ENCODE results near the gene DHX29.

DNA sequence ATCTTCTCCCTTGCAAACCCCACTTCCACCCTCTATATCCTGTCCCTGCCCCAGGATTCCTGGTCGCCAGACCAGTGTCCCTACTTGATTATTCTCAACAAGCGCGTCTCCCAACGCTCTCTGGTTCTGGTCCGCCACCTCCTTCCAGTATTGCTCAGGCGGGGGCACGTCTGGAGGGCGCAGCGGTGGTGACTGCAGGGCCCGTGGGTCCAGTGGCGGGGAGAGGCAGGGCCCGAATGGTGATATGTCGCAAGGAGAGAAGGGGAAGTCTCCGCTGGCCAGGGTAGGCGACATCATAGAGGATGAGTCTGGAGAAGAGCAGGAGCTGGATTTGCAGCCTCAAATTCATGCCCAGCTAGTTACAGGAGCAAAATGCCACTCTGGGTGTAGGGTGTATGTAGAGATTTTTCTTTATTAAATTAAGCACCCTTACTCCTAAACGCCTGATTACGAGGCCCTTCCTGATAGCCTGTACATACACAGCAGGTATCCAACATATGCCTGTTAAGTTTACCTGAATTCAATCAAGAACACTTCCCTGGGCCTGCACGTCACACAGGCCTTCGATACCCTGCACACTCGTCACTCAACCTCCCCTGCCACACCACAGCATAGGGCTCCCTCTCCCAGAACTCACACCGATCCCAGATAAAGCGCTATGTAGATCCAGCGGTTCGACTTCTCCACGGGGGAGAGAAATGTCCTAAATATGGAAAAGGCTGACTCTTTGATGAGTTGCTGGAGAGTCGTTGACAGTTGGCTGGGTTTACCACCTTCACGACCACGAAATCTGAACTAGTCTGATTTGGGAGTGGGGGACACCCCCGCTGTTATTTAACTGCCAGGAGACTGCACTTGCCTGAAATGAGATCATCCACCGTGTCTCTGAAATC, 85.2 kb downstream of the DHX29 start:
- TF ChIP-seq, protein P1, sequence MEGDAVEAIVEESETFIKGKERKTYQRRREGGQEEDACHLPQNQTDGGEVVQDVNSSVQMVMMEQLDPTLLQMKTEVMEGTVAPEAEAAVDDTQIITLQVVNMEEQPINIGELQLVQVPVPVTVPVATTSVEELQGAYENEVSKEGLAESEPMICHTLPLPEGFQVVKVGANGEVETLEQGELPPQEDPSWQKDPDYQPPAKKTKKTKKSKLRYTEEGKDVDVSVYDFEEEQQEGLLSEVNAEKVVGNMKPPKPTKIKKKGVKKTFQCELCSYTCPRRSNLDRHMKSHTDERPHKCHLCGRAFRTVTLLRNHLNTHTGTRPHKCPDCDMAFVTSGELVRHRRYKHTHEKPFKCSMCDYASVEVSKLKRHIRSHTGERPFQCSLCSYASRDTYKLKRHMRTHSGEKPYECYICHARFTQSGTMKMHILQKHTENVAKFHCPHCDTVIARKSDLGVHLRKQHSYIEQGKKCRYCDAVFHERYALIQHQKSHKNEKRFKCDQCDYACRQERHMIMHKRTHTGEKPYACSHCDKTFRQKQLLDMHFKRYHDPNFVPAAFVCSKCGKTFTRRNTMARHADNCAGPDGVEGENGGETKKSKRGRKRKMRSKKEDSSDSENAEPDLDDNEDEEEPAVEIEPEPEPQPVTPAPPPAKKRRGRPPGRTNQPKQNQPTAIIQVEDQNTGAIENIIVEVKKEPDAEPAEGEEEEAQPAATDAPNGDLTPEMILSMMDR (IDR thresholded peaks at IDR 0.05) = no peak
- no peak for TF ChIP-seq POLR2A (IDR thresholded peaks at IDR 0.05)

Measured in testis (tissue), 2 donors.